HG03060 (cell line): ENCODE data around the gene GTF2B.
"Not testable (repeated sequence)": the region's sequence is repeated elsewhere in the genome, so short reads cannot be mapped to it uniquely, and the experiment has no call there.

Source experiments
- ATAC-seq: cut with Tn5 transposase; IDR thresholded peaks from one replicate; pipeline ENCODE4 v1.9.1; 2021; ENCODE audit warnings: low read depth, moderate number of reproducible peaks; ENCODE audit not compliant: unreplicated experiment

GTF2B gene

GRCh38 chr1:88888750-88889149 lies 2.6 kb downstream of the GTF2B start:
- ATAC-seq = no peak

- no peak for ATAC-seq
These were observed 5.4 kb downstream of the GTF2B start for GRCh38 chr1:88885933-88886332.

GRCh38 chr1:88883156-88883555 lies 8.2 kb downstream of the GTF2B start:
- no peak for ATAC-seq

- not testable (repeated sequence) for ATAC-seq
These were observed 10.7 kb downstream of the GTF2B start for GRCh38 chr1:88880717-88881116.

GRCh38 chr1:88878731-88879130 lies 12.6 kb downstream of the GTF2B start:
- no peak for ATAC-seq

GRCh38 chr1:88877911-88878310 lies 13.5 kb downstream of the GTF2B start:
- ATAC-seq = no peak

- no peak for ATAC-seq
These were observed 14.0 kb downstream of the GTF2B start for GRCh38 chr1:88877382-88877825.

GRCh38 chr1:88876573-88877365 lies 14.6 kb downstream of the GTF2B start:
- ATAC-seq = no peak

GRCh38 chr1:88875595-88875994 lies 15.8 kb downstream of the GTF2B start:
- no peak for ATAC-seq

GRCh38 chr1:88873737-88874349 lies 17.5 kb downstream of the GTF2B start:
- ATAC-seq = no peak

GRCh38 chr1:88869644-88870043 lies 21.7 kb downstream of the GTF2B start:
- ATAC-seq = not testable (repeated sequence)

- ATAC-seq = no peak
These were observed 23.4 kb downstream of the GTF2B start for GRCh38 chr1:88867743-88868521.

GRCh38 chr1:88851303-88852063 lies 39.9 kb downstream of the GTF2B start:
- no peak for ATAC-seq

- no peak for ATAC-seq
These were observed 43.7 kb downstream of the GTF2B start for GRCh38 chr1:88847643-88848042.

GRCh38 chr1:88825721-88826120 lies 65.6 kb downstream of the GTF2B start:
- ATAC-seq = no peak

GRCh38 chr1:88819642-88820041 lies 71.7 kb downstream of the GTF2B start:
- ATAC-seq = not testable (repeated sequence)

- ATAC-seq = no peak
These were observed 77.9 kb downstream of the GTF2B start for GRCh38 chr1:88813471-88813870.

GRCh38 chr1:88812366-88812765 lies 79.0 kb downstream of the GTF2B start:
- no peak for ATAC-seq

GRCh38 chr1:88803444-88803843 lies 87.9 kb downstream of the GTF2B start:
- ATAC-seq = no peak

GRCh38 chr1:88802950-88803349 lies 88.4 kb downstream of the GTF2B start:
- ATAC-seq = no peak
